ENCODE results near the gene HMX1. TPM values are rescaled to one million over a fixed set of nuclear protein-coding genes. Genes with fewer than 3 reads are reported as not detected.

HMX1 gene
- total and polyA plus RNA-seq, 2 donors (not counting 3 experiments of a cell fraction or from before 2014, with no cell fraction given) = not detected

DNA sequence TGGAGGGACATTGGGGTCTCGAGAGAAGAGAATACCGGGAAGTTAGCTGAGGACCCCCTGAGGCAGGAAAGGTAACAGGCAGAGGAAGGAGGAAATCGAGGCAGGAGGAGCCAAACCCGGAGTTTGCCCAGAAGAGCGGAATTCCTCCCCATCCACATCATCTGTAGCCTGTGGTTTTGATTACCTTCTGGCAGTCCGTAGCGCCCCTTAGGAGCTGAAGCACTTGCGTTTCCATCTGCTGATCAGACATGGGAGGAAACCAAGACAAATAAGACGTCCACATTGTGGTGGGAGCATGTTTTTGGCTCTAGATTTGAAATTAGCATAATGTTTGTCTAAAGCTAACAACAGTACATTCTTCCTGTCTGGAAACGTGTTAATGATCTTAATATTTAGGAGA, 26.8 kb upstream of the HMX1 start:
- H2AFZ ChIP-seq (ENCODE audit: low read depth, low read length) = no peak overlapping the region
- dilution Hi-C loops (cut with MboI; ENCODE audit: extremely low pct_ligation_motif_present, low sequenced_read_pairs) (no loop called here), intact Hi-C loops (cut with micrococcal nuclease) (no loop called here)
- H3K4me3 ChIP-seq (replicated peaks in 1 of 3; ENCODE audit: insufficient read depth in 1 of 3, low read depth in 1 of 3, low read length in 3 of 3) = no peak overlapping the region
- no TSS peak for BruUV-seq (replicated peaks)
- H3K9me3 ChIP-seq (replicated peaks; ENCODE audit: control insufficient read depth, insufficient read depth, low read length) = peaks cover 2% of the 10 kb centered on the region
- no peaks in the 10 kb centered on the region for H3K9me1 ChIP-seq (replicated peaks; ENCODE audit: control insufficient read depth, extremely low read depth, insufficient read depth, low read length)
- H3K79me2 ChIP-seq (ENCODE audit: control insufficient read depth, insufficient read depth, low read length) = no peaks in the 10 kb centered on the region
- no peaks in the 10 kb centered on the region for H4K20me1 ChIP-seq (replicated peaks; ENCODE audit: control insufficient read depth, extremely low read depth, insufficient read depth, low read length)
- ChIA-PET POLR2A (no interaction called here), CTCF (no interaction called here)
- no peaks in the 10 kb centered on the region for H3K4me1 ChIP-seq (ENCODE audit: control insufficient read depth, extremely low read depth, insufficient read depth, low read length)
- no peak overlapping the region for H3K27ac ChIP-seq (ENCODE audit: insufficient read depth, low read depth, low read length)
- no peak for TF ChIP-seq MYC (IDR thresholded peaks at IDR 0.05; ENCODE audit: low read depth, low read length)
- TF ChIP-seq JUN (IDR thresholded peaks at IDR 0.05; ENCODE audit: borderline replicate concordance, insufficient read depth, insufficient read length, low read depth) = no peak
- TF ChIP-seq EZH2 (IDR thresholded peaks at IDR 0.05; ENCODE audit: borderline replicate concordance, low read depth, low read length, severe bottlenecking) = no peak
- no peak for TF ChIP-seq FOS (IDR thresholded peaks at IDR 0.05; ENCODE audit: borderline replicate concordance, insufficient read depth, low read length)
- TF ChIP-seq POLR2A (IDR thresholded peaks at IDR 0.05; ENCODE audit: low read depth, low read length) = no peak
- TF ChIP-seq, protein P1, sequence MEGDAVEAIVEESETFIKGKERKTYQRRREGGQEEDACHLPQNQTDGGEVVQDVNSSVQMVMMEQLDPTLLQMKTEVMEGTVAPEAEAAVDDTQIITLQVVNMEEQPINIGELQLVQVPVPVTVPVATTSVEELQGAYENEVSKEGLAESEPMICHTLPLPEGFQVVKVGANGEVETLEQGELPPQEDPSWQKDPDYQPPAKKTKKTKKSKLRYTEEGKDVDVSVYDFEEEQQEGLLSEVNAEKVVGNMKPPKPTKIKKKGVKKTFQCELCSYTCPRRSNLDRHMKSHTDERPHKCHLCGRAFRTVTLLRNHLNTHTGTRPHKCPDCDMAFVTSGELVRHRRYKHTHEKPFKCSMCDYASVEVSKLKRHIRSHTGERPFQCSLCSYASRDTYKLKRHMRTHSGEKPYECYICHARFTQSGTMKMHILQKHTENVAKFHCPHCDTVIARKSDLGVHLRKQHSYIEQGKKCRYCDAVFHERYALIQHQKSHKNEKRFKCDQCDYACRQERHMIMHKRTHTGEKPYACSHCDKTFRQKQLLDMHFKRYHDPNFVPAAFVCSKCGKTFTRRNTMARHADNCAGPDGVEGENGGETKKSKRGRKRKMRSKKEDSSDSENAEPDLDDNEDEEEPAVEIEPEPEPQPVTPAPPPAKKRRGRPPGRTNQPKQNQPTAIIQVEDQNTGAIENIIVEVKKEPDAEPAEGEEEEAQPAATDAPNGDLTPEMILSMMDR (IDR thresholded peaks at IDR 0.05; ENCODE audit: extremely low read depth in 1 of 2, insufficient read depth in 1 of 2, low read depth in 1 of 2, low read length in 2 of 2) = no peak
- TF ChIP-seq, protein P2, sequence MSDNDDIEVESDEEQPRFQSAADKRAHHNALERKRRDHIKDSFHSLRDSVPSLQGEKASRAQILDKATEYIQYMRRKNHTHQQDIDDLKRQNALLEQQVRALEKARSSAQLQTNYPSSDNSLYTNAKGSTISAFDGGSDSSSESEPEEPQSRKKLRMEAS (IDR thresholded peaks at IDR 0.05; ENCODE audit: insufficient read depth, insufficient read length) = no peak
- no peak for TF ChIP-seq GATA2 (IDR thresholded peaks at IDR 0.05; ENCODE audit: insufficient read depth, insufficient read length, low read depth, low read length)
- TF ChIP-seq POLR2AphosphoS5 (IDR thresholded peaks at IDR 0.05; ENCODE audit: insufficient read depth, low read depth, low read length) = no peak
- H3K4me2 ChIP-seq (ENCODE audit: insufficient read depth, low read length) = no peak overlapping the region
- no peak overlapping the region for H3K9ac ChIP-seq (replicated peaks; ENCODE audit: extremely low read depth, insufficient read depth, low read length)
- no peaks in the 10 kb centered on the region for H3K36me3 ChIP-seq (ENCODE audit: control insufficient read depth in 2 of 2, extremely low read depth in 1 of 2, insufficient read depth in 2 of 2, low read length in 2 of 2)
- no peak for DNase-seq (ENCODE audit: low read depth, low spot score)
- no peak for FAIRE-seq
- peaks cover 12 to 15% of the 10 kb centered on the region in 2 experiments for H3K27me3 ChIP-seq (ENCODE audit: control insufficient read depth in 2 of 2, insufficient read depth in 2 of 2, low read length in 2 of 2)
